Measurements from ENCODE around the gene ZNF490.
A peak's percentile ranks its signal among the peaks of the same experiment; 100 is the strongest.

The ZNF490 gene

GRCh38 chr19:12578641-12579040 is 32.0 kb downstream of the ZNF490 start:
- TF ChIP-seq CTCF (IDR thresholded peaks at IDR 0.05): no peak

GRCh38 chr19:12574036-12574435 is 36.6 kb downstream of the ZNF490 start:
- TF ChIP-seq CTCF (IDR thresholded peaks at IDR 0.05): no peak

DNA sequence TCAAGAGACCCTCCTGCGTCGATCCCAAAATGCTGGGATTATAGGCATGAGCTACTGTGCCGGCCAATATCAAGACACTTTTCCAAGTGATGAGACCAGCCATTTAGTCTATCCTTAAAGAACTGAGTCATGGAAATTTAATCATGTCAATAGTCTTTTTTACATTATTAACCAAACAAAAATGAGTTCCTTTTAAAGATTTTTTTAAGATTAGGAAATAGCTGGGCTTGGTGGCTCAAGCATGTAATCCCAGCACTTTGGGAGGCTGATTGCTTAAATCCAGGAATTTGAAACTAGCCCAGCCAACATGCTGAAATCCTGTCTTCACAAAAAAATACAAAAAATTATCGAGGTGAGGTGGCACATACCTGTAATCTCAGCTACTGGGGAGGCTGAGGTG is 42.7 kb downstream of the ZNF490 start:
- TF ChIP-seq CTCF (IDR thresholded peaks at IDR 0.05): no peak

- peak; percentile 98 for TF ChIP-seq CTCF (IDR thresholded peaks at IDR 0.05)
Observed at GRCh38 chr19:12564016-12564664, 46.5 kb downstream of the ZNF490 start.

DNA sequence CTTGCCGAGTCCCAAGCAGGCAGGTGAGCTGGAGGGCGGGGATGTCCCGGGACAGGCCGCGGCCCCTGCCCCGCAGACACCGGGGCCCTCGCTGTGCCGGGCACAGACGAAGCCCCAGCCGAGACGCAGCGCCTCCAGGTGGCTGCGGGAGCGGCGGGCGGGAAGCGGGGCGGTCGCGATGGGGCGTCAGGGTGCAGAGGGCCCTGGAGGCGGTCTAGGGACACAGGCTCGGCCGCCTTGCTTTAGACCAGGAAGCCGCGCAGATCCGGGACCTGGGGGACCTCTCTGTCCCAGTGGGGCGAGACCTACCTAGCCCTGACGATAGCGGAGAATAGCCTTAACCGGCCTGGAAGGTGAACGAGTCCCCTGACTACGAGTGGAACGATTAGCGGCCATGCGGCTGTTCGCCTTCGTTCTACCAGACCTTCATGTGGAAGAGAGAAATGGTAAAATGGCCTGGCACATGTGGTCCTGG is 55.1 kb downstream of the ZNF490 start:
- no peak for TF ChIP-seq CTCF (IDR thresholded peaks at IDR 0.05)

DNA sequence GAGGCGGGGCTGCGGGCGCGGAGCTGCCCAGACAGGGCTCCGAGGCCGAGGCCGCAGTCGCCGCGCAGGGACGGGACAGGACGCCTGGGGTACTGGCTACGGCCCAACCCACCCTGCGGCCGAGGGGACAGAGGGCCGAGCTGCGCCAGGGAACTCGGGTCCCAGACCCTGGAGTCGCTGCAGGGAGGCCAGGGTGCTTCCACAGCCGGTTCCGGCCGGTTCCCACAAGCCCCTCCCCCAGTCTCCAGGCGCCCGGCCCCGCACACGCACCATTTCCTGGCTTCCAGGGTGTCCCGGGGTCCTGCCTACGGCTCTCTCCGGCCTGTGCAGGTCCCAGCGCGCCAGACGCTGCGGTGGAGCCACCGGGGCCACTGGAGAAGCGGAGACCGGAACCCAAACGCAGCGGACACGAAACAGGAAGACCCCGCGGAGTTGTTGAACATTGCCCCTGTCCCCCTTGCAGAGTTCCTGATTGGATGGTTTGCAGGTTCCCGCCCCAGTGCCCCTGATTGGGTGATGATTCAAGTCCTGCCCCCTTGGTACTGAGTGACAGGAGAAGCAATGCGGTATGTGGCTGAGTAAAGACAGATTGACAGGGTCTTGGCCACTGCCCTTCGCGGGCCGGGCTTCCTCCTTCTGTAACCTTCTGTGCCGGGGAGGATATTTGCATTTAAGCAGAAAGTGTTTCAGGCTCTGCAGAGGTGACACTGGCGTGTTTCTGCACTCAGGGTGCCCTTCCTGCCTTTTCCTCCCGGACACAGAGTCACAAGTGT is 59.4 kb downstream of the ZNF490 start, which contains the start of gene ZNF564:
TSS of gene ZNF564 (minus strand) at position 423 of the 773 bp plus-strand sequence. CDS start at position 273, 150 bp downstream.
- TF ChIP-seq CTCF (IDR thresholded peaks at IDR 0.05): no peak

- TF ChIP-seq CTCF (IDR thresholded peaks at IDR 0.05): no peak
Observed at GRCh38 chr19:12546903-12547302, 63.7 kb downstream of the ZNF490 start.
